NCI-H226 (cell line): ENCODE data around the gene TLL1.

Source experiments
- DNase-seq: peaks from one replicate; pipeline ENCODE4 v3.0.0-alpha.2; 2015

Gene TLL1

DNA sequence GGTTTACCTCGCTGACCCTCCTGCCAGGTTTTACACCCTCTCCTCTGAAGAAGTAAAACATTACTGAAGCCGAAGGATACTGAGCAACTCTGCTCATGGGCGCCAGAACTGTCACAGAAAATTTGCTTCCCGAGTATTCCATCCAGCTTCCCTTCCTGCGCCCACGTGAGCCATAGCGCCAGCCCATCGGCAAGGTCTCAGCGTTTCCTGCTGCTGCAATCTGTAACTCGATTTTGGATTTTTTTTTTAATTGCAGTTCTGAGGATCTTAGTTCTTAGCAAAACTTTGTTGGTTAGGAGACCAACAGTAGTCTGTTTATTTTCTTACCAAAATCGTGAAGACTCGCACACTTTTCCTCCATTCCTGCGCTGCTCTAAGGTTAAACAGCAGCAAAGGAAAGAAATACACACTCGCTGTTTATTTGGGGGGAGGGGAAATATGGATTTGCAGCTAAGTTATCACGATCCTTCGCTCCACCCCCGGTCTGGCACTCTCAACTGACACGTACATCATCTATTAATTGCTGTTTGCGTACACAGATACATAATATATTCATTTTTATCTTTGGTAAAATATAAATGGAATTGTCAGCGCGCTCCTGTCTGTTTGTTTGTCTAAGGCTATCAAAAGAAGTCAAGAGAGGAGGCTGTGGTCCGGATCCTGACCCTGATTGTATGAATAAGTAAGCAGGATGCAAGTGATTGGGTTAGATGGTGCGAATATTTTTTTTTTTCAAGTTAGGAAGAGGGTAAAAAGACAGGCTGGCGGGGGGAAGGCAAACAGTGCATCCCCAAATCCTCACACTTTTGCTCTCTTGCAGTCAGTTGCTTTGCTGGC, at the start of gene TLL1:
TLL1 (plus strand) TSS at position 777 of the 837 bp plus-strand sequence. CDS start 668 bp downstream, outside the sequence.
- DNase-seq = no peak

- DNase-seq = no peak
Measured at GRCh38 chr4:165826166-165826565, 46.9 kb upstream of the TLL1 start.

DNA sequence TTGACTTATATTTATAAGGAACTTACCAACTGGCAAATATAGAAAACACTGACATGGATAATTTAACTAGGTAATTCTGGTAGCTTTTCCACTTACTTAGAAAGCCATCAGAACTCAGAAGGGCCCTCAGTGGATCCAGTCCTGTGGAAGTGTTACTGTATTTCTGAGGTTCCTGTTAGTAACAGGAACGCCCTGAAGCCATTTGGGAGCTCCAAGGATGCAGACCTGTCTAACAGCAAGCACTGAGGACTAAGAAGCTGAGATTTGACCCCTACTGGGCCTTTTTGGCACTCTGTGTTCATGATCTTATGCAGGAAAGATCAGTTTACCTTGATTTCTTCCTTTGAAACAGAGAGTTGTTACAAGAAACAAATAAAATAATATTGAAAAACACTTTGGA, 46.0 kb upstream of the TLL1 start:
- no peak for DNase-seq

DNA sequence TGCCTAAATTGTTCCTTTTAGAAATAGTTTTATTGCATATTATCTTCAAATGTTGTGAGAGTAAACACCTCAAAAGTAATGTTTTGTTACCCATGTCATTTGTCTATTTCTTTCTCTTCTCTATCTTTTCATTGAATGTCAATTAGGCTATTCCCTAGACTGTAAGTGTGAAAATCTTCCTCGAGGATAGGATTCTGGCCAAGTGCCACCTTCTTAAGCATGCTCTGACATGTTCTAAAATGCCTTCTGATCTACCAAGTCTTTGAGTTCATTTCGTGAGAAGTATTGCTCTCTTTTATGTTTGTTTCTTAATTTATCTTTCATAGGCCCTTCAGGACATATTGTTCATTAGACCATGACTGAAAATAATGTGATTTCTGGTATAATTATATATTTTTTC, 44.1 kb upstream of the TLL1 start:
- no peak for DNase-seq

DNA sequence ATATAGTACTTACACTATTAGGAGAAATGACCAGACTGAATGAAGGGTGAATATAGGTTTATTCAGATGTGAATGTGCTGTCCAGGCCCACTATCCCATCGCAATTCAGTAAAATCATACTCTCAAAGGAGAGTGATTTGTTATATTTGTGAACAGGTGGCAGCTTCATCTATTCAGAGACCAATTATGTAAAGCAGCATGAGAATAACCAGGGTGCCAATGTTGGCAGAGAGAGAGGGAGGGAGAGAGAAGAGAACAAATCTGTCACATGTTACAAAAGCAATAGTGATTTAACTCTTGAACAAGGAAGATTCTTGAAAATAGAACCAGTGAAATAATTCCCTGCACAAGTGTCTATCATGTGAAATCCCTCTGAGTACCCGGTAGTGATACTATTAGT, 38.9 kb upstream of the TLL1 start:
- DNase-seq = no peak

GRCh38 chr4:165838575-165838974, 34.5 kb upstream of the TLL1 start:
- DNase-seq = no peak

- no peak for DNase-seq
Measured at GRCh38 chr4:165839615-165840333, 33.3 kb upstream of the TLL1 start.

DNA sequence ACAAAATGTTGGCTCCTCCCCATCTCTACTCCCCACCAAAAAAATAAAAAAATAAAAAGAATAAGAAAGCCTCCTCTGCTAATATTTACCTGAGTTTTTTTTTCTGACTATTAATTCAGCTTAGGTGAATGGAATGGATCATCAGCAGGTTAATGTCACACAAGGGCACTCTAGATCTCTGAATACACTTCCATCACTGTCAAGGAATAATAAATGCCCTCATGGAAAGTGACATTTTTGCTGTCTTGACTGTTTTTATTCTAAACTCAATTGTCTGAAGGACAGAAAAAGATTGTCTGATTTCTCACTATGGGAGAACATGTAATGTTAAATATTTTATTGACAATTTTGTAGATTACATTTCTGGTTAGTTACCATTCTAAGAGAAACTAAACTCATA, 30.4 kb upstream of the TLL1 start:
- no peak for DNase-seq

- DNase-seq = no peak
Measured at GRCh38 chr4:165844161-165844560, 28.9 kb upstream of the TLL1 start.

- DNase-seq = no peak
Measured at GRCh38 chr4:165851256-165851655, 21.8 kb upstream of the TLL1 start.

GRCh38 chr4:165855191-165855590, 17.8 kb upstream of the TLL1 start:
- DNase-seq = no peak

DNA sequence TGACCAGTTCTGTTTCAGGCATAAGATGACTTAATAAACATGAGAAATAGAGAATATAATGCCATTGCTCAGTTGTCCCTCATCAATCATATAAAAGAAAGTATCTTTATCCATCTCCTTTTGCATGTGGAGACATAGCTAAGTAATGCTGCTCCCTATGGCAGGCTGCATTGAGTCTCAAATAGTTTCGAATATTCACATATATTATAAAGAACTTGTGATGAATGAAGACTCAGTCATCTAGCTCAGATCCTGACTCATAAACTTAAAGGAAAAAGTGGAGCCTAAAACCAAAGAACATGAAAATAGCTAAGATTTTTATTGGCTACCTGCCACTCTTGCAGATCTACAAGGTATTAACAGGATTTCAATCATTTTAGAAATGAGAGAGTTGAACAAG, 11.7 kb upstream of the TLL1 start:
- no peak for DNase-seq

GRCh38 chr4:165864271-165864670, 8.8 kb upstream of the TLL1 start:
- no peak for DNase-seq

DNA sequence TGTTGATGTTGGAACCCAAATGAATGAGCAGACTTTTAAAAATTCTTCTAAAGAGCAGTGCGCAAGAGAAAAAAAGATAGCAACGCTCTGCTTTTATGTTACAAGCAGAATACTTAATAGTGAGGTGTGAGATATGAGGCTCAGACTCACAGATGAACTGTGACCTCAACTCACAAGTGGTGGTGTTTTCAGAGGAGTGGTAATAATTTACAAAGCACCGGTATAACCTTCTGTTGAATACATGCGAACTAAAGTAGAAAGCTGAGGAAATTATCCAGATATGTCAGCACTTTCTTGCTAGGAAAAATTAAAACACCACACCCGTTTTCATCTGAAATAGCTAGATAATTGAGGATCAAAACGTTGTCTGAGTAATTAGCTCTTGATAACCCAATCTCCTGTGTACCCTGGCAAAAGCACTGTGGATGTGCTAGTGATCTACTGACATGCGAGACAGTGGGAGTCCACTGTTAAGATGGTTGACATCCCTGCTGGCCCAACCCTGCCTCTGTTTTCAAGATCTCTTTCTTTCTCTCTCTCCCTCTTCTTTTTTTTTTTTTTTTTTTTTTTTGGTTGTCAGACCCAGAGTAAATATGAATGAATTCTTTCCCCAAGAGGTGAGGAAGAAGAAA, 6.9 kb upstream of the TLL1 start:
- DNase-seq = no peak

GRCh38 chr4:165867961-165868360, 5.1 kb upstream of the TLL1 start:
- DNase-seq = no peak

GRCh38 chr4:165873298-165874071, 448 bp downstream of the TLL1 start:
- DNase-seq = no peak

- DNase-seq = no peak
Measured at GRCh38 chr4:165874072-165874790, 1.2 kb downstream of the TLL1 start.

- no peak for DNase-seq
Measured at GRCh38 chr4:165874791-165875371, 1.8 kb downstream of the TLL1 start.

DNA sequence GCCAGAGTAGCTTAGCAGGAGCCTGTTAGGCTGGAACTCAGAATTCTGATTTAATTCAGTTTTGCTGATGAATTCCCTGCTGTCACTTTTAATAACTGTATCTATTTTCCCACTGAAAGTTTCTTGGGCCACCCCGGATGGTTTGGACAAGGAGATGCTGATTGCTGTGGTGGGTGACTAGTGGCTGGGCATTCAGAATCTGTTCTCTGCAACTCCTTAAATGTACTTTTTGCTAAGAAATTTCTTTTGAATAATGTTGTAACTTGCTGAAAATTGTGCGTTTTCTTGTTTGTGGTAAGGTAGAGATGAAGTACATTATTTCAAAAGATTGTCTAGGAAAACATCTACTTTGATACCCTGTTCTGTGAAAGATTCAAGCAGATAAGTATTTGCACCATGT, 2.4 kb downstream of the TLL1 start:
- no peak for DNase-seq

DNA sequence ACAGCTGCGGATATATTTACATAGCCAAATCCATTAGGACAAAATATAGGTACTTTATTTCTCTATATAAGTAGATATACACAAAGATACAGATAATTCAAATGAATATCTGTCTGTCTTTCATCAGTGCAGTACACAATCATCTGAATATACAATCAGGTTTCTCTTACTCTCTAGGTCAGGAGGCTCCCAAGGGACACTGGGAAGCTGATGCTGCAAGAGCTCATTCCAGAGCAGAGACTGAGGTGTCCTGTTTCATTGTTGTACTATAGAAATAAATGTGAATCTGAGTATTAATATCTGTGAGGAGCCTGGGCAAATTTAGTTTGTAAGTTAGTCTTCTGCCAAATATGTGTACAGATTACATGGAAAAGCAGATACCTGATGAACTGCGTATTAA, 4.2 kb downstream of the TLL1 start:
- DNase-seq = no peak

DNA sequence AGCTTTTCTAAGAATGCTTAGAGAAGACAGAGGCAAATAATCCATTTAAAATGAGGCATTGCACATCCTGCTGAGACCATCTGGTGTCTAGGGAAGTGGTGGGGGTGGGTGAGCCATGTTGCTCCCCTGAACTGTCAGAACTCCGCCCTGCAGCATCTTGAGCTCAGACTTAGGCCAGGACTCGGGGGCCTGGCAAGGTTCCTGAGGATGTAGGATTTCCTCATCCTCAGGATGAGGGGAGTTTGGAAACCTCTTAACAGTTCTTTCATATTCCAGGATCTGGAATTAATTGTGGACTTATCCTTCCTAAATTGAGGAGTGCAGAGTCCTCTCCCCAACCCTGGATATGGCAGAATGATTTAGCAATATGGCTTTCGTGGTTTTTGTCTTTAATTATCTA, 6.6 kb downstream of the TLL1 start:
- DNase-seq = no peak

- DNase-seq = no peak
Measured at GRCh38 chr4:165894159-165894558, 21.1 kb downstream of the TLL1 start.
